Measurements from ENCODE around the gene FBXL19. TPM values are rescaled to one million over a fixed set of nuclear protein-coding genes. Genes with fewer than 3 reads are reported as not detected.

The FBXL19 gene
- total and polyA plus RNA-seq, 2 of the 13 experiments (the other 11 are each of a cell fraction or from before 2014, with no cell fraction given) = 6.0 to 13.7 TPM

DNA sequence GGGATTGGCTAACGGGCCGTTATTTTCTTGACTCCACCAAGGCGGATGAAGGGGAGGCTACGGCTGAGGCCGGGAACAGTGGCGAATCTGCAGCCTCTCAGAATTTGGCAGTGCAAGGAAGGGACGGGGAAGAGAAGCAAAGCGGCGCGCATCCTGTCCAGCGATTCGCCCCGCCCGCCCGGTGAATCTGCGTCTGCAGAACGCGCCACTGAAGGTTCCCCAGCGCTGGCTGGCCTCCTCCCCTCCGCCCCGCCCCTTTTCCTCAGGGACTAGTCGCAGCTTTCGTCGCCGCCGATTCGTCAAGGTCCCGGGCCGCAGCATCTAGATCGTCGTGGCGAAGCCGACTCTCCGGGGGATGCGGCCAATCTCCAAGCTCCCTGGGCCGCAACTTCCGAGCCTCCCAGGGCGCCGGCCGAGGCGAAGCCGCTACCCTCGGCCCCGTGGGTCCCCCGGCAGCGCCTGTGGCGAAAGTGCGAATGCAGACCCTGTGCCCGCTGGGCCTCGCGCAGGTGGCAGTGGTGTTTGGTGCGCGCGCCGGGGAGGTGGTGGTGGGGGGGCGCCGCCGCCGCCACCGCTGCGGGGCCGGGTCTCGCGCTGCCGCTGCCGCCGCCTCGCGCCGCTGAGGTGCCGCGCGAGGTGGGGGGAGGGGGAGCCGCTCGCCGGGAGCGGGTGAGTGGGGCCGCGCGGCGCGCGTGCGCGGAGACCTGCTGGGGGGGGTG is 34.2 kb downstream of the FBXL19 start, which contains the start of gene SETD1A (continued):
- TF ChIP-seq, protein P1, sequence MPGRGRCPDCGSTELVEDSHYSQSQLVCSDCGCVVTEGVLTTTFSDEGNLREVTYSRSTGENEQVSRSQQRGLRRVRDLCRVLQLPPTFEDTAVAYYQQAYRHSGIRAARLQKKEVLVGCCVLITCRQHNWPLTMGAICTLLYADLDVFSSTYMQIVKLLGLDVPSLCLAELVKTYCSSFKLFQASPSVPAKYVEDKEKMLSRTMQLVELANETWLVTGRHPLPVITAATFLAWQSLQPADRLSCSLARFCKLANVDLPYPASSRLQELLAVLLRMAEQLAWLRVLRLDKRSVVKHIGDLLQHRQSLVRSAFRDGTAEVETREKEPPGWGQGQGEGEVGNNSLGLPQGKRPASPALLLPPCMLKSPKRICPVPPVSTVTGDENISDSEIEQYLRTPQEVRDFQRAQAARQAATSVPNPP (CRISPR knock-in tag; IDR thresholded peaks at IDR 0.05) = peak; percentile 81; the same call in 1 of the 2 replicates
- TF ChIP-seq RARG (CRISPR knock-in tag; IDR thresholded peaks at IDR 0.05; ENCODE audit: low read depth) (no peak), ZNF180 (CRISPR knock-in tag; IDR thresholded peaks at IDR 0.05; ENCODE audit: borderline replicate concordance, low read depth) (no peak), ZNF598 (CRISPR knock-in tag; IDR thresholded peaks at IDR 0.05; ENCODE audit: borderline replicate concordance) (no peak), ZBTB7A (CRISPR knock-in tag; IDR thresholded peaks at IDR 0.05) (no peak; the same call in 1 of the 2 replicates), ATRX (CRISPR knock-in tag; IDR thresholded peaks at IDR 0.05; ENCODE audit: borderline replicate concordance) (no peak), HNRNPL (IDR thresholded peaks at IDR 0.05; ENCODE audit: low read depth, low read length) (0 out of 2 replicates have a peak, but pooled peaks have one; percentile 68), ZBTB3 (CRISPR knock-in tag; IDR thresholded peaks at IDR 0.05; ENCODE audit: borderline replicate concordance, low read depth) (no peak), REXO4 (CRISPR knock-in tag; IDR thresholded peaks at IDR 0.05; ENCODE audit: borderline replicate concordance) (no peak), ZNF431 (CRISPR knock-in tag; IDR thresholded peaks at IDR 0.05; ENCODE audit: borderline replicate concordance, low read depth) (0 out of 2 replicates have a peak, but pooled peaks have one; percentile 56)
- TF ChIP-seq, protein P2, sequence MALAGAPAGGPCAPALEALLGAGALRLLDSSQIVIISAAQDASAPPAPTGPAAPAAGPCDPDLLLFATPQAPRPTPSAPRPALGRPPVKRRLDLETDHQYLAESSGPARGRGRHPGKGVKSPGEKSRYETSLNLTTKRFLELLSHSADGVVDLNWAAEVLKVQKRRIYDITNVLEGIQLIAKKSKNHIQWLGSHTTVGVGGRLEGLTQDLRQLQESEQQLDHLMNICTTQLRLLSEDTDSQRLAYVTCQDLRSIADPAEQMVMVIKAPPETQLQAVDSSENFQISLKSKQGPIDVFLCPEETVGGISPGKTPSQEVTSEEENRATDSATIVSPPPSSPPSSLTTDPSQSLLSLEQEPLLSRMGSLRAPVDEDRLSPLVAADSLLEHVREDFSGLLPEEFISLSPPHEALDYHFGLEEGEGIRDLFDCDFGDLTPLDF (CRISPR knock-in tag; IDR thresholded peaks at IDR 0.05) = peak; percentile 62; the same call in 1 of the 2 replicates
- TF ChIP-seq, protein P3, sequence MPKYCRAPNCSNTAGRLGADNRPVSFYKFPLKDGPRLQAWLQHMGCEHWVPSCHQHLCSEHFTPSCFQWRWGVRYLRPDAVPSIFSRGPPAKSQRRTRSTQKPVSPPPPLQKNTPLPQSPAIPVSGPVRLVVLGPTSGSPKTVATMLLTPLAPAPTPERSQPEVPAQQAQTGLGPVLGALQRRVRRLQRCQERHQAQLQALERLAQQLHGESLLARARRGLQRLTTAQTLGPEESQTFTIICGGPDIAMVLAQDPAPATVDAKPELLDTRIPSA (CRISPR knock-in tag; IDR thresholded peaks at IDR 0.05; ENCODE audit: borderline replicate concordance) = no peak
- TF ChIP-seq, protein P4, sequence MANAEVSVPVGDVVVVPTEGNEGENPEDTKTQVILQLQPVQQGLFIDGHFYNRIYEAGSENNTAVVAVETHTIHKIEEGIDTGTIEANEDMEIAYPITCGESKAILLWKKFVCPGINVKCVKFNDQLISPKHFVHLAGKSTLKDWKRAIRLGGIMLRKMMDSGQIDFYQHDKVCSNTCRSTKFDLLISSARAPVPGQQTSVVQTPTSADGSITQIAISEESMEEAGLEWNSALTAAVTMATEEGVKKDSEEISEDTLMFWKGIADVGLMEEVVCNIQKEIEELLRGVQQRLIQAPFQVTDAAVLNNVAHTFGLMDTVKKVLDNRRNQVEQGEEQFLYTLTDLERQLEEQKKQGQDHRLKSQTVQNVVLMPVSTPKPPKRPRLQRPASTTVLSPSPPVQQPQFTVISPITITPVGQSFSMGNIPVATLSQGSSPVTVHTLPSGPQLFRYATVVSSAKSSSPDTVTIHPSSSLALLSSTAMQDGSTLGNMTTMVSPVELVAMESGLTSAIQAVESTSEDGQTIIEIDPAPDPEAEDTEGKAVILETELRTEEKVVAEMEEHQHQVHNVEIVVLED (CRISPR knock-in tag; IDR thresholded peaks at IDR 0.05; ENCODE audit: borderline replicate concordance) = peak; percentile 82; the same call in 1 of the 2 replicates
- TF ChIP-seq, protein P5, sequence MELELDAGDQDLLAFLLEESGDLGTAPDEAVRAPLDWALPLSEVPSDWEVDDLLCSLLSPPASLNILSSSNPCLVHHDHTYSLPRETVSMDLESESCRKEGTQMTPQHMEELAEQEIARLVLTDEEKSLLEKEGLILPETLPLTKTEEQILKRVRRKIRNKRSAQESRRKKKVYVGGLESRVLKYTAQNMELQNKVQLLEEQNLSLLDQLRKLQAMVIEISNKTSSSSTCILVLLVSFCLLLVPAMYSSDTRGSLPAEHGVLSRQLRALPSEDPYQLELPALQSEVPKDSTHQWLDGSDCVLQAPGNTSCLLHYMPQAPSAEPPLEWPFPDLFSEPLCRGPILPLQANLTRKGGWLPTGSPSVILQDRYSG (CRISPR knock-in tag; IDR thresholded peaks at IDR 0.05) = no peak
- TF ChIP-seq, protein P6, sequence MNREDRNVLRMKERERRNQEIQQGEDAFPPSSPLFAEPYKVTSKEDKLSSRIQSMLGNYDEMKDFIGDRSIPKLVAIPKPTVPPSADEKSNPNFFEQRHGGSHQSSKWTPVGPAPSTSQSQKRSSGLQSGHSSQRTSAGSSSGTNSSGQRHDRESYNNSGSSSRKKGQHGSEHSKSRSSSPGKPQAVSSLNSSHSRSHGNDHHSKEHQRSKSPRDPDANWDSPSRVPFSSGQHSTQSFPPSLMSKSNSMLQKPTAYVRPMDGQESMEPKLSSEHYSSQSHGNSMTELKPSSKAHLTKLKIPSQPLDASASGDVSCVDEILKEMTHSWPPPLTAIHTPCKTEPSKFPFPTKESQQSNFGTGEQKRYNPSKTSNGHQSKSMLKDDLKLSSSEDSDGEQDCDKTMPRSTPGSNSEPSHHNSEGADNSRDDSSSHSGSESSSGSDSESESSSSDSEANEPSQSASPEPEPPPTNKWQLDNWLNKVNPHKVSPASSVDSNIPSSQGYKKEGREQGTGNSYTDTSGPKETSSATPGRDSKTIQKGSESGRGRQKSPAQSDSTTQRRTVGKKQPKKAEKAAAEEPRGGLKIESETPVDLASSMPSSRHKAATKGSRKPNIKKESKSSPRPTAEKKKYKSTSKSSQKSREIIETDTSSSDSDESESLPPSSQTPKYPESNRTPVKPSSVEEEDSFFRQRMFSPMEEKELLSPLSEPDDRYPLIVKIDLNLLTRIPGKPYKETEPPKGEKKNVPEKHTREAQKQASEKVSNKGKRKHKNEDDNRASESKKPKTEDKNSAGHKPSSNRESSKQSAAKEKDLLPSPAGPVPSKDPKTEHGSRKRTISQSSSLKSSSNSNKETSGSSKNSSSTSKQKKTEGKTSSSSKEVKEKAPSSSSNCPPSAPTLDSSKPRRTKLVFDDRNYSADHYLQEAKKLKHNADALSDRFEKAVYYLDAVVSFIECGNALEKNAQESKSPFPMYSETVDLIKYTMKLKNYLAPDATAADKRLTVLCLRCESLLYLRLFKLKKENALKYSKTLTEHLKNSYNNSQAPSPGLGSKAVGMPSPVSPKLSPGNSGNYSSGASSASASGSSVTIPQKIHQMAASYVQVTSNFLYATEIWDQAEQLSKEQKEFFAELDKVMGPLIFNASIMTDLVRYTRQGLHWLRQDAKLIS (CRISPR knock-in tag; IDR thresholded peaks at IDR 0.05) = no peak

All from HepG2 (cell line).